ENCODE data around the gene ARHGAP4.

The ARHGAP4 gene

DNA sequence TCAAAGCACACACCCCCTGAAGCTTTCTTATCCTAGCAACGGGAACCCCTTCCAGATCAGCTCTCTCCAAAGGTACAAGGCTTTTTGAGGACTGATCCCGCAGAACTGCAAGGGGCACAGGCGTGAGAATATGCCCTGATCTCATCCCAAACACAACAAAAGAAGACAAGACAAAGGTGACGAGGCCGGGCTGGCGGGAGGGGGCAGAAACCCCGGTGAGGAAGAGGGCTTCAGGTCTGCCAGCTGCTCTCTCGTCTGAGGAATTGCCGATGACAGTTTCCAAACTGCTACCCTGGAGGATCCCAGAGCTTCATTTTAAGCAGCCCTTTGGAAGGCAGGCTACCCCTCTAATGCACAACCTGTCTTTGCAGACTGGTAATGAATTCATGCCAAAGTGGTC, 42.2 kb upstream of the ARHGAP4 start:
- H3K4me1 Mint-ChIP-seq (ENCODE audit: low read depth) = peaks cover 23% of the 10 kb centered on the region
- H3K9me3 Mint-ChIP-seq = no peaks in the 10 kb centered on the region
- H3K27me3 Mint-ChIP-seq (ENCODE audit: low read depth) = no peaks in the 10 kb centered on the region
- peak overlapping the region; percentile 100 for H3K4me3 Mint-ChIP-seq
- H3K36me3 Mint-ChIP-seq (ENCODE audit: low read depth) = peaks cover 17% of the 10 kb centered on the region
- peak overlapping the region; percentile 98 for H3K27ac Mint-ChIP-seq

- peak overlapping the region; percentile 98 for H3K27ac Mint-ChIP-seq
- peaks cover 17% of the 10 kb centered on the region for H3K36me3 Mint-ChIP-seq (ENCODE audit: low read depth)
- peaks cover 20% of the 10 kb centered on the region for H3K4me1 Mint-ChIP-seq (ENCODE audit: low read depth)
- no peaks in the 10 kb centered on the region for H3K27me3 Mint-ChIP-seq (ENCODE audit: low read depth)
- H3K4me3 Mint-ChIP-seq = peak overlapping the region; percentile 100
- H3K9me3 Mint-ChIP-seq = no peaks in the 10 kb centered on the region
Observed at GRCh38 chrX:153967536-153968224, 41.6 kb upstream of the ARHGAP4 start.

DNA sequence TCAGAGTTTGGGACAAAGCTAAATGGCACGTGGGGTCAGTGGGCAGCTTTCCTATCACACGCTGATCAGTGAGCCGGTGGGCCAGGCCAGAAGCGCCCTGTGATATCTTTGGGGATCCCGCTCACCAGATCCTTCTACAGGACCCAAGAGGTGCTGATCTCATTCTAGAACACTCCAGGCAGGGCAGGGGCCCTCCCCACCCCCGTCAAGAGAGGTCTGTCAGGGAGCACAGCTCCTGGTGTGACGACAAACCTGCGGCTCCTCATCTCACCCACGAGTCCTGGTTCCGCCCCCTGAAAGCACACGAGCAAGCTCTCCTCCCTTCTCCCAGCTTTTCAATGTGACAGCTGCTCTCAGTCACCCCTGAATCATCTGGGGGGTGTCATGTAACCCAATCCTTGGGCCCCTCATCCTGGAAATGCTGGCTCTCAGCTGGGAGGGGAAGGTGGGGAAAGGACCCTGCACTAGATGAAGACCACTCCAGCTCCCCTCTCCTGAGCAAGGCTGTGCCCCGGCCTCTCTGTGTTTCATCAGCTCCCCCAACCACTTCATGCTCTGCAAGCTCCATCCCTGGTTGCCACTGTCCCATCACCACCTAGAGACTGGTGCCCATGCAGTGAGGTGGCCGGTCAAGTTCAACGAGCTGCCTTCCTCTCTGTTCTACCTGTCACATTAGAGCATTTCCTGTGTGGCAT, 40.9 kb upstream of the ARHGAP4 start:
- Mint-ChIP-seq H3K27me3 (ENCODE audit: low read depth) (no peaks in the 10 kb centered on the region), H3K36me3 (ENCODE audit: low read depth) (peaks cover 18% of the 10 kb centered on the region), H3K4me3 (peak overlapping the region; percentile 100), H3K9me3 (no peaks in the 10 kb centered on the region), H3K27ac (peak overlapping the region; percentile 98), H3K4me1 (ENCODE audit: low read depth) (peaks cover 20% of the 10 kb centered on the region)

DNA sequence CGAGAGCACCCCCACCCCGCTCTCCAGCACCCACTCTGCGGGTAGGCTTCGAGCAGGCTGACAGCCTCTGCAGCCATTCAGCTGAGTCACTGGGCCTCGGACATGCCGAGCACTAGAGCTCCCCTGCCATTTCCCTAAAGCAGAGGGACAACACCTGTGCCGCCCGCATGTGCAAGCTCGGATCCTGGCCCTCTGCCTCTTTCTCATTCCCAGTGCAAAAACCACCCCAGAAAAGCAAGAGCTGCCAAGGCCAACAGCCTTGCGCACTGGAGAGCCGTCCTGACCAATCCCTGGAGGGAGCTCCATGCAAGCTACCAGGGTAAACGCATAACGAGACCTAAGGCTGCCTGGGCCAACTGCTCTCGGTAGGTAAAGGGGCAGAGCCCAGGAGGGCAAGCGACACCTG, 40.2 kb upstream of the ARHGAP4 start:
- Mint-ChIP-seq H3K27me3 (ENCODE audit: low read depth) (no peaks in the 10 kb centered on the region), H3K36me3 (ENCODE audit: low read depth) (peaks cover 17% of the 10 kb centered on the region), H3K4me3 (peak overlapping the region; percentile 100), H3K4me1 (ENCODE audit: low read depth) (peaks cover 20% of the 10 kb centered on the region), H3K27ac (peak overlapping the region; percentile 52), H3K9me3 (no peaks in the 10 kb centered on the region)

GRCh38 chrX:153965406-153965805, 39.3 kb upstream of the ARHGAP4 start:
- Mint-ChIP-seq H3K36me3 (ENCODE audit: low read depth) (peaks cover 18% of the 10 kb centered on the region), H3K27ac (peak overlapping the region; percentile 62), H3K4me1 (ENCODE audit: low read depth) (peaks cover 20% of the 10 kb centered on the region), H3K4me3 (no peak overlapping the region), H3K27me3 (ENCODE audit: low read depth) (no peaks in the 10 kb centered on the region), H3K9me3 (no peaks in the 10 kb centered on the region)

GRCh38 chrX:153964105-153964504, 38.0 kb upstream of the ARHGAP4 start:
- Mint-ChIP-seq H3K4me1 (ENCODE audit: low read depth) (peaks cover 20% of the 10 kb centered on the region), H3K27me3 (ENCODE audit: low read depth) (no peaks in the 10 kb centered on the region), H3K27ac (no peak overlapping the region), H3K4me3 (no peak overlapping the region), H3K9me3 (no peaks in the 10 kb centered on the region), H3K36me3 (ENCODE audit: low read depth) (peaks cover 13% of the 10 kb centered on the region)

GRCh38 chrX:153963546-153963945, 37.5 kb upstream of the ARHGAP4 start:
- H3K36me3 Mint-ChIP-seq (ENCODE audit: low read depth) = peaks cover 13% of the 10 kb centered on the region

GRCh38 chrX:153961292-153961691, 35.2 kb upstream of the ARHGAP4 start:
- Mint-ChIP-seq H3K4me1 (ENCODE audit: low read depth) (peaks cover 3% of the 10 kb centered on the region), H3K4me3 (no peak overlapping the region), H3K36me3 (ENCODE audit: low read depth) (peaks cover 9% of the 10 kb centered on the region), H3K9me3 (no peaks in the 10 kb centered on the region), H3K27me3 (ENCODE audit: low read depth) (no peaks in the 10 kb centered on the region), H3K27ac (no peak overlapping the region)

More at GRCh38 chrX:153963546-153963945, 37.5 kb upstream of the ARHGAP4 start:
- no peak overlapping the region for H3K27ac Mint-ChIP-seq
- no peak overlapping the region for H3K4me3 Mint-ChIP-seq
- peaks cover 20% of the 10 kb centered on the region for H3K4me1 Mint-ChIP-seq (ENCODE audit: low read depth)
- no peaks in the 10 kb centered on the region for H3K9me3 Mint-ChIP-seq
- H3K27me3 Mint-ChIP-seq (ENCODE audit: low read depth) = no peaks in the 10 kb centered on the region

GRCh38 chrX:153960786-153961185, 34.7 kb upstream of the ARHGAP4 start:
- Mint-ChIP-seq H3K36me3 (ENCODE audit: low read depth) (peaks cover 10% of the 10 kb centered on the region), H3K4me3 (no peak overlapping the region), H3K27ac (no peak overlapping the region), H3K4me1 (ENCODE audit: low read depth) (peaks cover under 1% of the 10 kb centered on the region), H3K9me3 (no peaks in the 10 kb centered on the region), H3K27me3 (ENCODE audit: low read depth) (no peaks in the 10 kb centered on the region)

DNA sequence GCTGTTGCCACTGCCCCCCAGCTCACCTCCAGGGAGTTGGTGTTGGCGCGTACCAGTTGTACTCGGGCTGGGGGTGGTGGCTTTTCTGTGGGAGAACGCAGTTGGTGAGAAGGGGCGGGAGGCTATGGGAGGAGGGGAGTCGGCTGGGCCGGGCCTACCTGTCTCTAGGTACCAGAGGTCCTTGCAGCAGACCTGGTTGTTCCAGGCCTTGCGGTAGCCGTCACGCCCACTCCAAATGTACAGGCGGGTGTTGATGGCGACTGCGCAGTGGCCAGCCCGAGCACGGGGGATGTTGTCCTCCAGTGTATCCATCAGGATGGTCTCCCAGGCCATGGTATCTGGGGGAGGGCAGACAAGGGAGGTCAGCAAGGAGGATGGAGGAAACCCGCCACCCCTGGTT, 34.0 kb upstream of the ARHGAP4 start:
- Mint-ChIP-seq H3K27ac (no peak overlapping the region), H3K27me3 (ENCODE audit: low read depth) (no peaks in the 10 kb centered on the region), H3K36me3 (ENCODE audit: low read depth) (peaks cover 12% of the 10 kb centered on the region), H3K4me3 (no peak overlapping the region), H3K9me3 (no peaks in the 10 kb centered on the region), H3K4me1 (ENCODE audit: low read depth) (peaks cover 2% of the 10 kb centered on the region)

DNA sequence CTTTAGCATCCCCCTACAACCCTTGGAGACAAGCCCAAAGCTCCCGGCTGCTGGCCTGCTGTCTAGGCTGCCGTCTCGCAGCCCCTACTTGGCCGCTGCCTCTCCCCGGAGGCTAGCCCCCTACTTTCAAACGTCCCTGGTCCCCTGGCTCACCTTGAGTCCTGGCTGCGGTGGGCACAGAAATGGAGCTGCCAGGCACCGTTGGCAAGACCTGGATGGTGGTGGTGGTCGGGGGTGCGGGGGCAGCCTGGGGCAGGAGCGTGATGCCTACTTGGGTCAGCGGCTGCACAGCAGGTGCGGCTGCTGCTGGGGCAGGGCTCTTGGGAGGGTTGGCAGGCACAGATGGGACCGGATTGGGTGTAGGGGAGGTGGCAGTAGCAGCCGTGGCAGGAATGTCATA, 33.6 kb upstream of the ARHGAP4 start:
- peaks cover 12% of the 10 kb centered on the region for H3K36me3 Mint-ChIP-seq (ENCODE audit: low read depth)
- no peak overlapping the region for H3K27ac Mint-ChIP-seq
- no peak overlapping the region for H3K4me3 Mint-ChIP-seq
- H3K4me1 Mint-ChIP-seq (ENCODE audit: low read depth) = peaks cover 2% of the 10 kb centered on the region
- no peaks in the 10 kb centered on the region for H3K9me3 Mint-ChIP-seq
- H3K27me3 Mint-ChIP-seq (ENCODE audit: low read depth) = no peaks in the 10 kb centered on the region

- peaks cover 12% of the 10 kb centered on the region for H3K36me3 Mint-ChIP-seq (ENCODE audit: low read depth)
- peaks cover 2% of the 10 kb centered on the region for H3K4me1 Mint-ChIP-seq (ENCODE audit: low read depth)
- no peak overlapping the region for H3K4me3 Mint-ChIP-seq
- no peaks in the 10 kb centered on the region for H3K27me3 Mint-ChIP-seq (ENCODE audit: low read depth)
- H3K9me3 Mint-ChIP-seq = no peaks in the 10 kb centered on the region
- no peak overlapping the region for H3K27ac Mint-ChIP-seq
Observed at GRCh38 chrX:153958605-153959004, 32.5 kb upstream of the ARHGAP4 start.

- Mint-ChIP-seq H3K9me3 (no peaks in the 10 kb centered on the region), H3K4me1 (ENCODE audit: low read depth) (peaks cover 2% of the 10 kb centered on the region), H3K4me3 (no peak overlapping the region), H3K27ac (no peak overlapping the region), H3K36me3 (ENCODE audit: low read depth) (peaks cover 15% of the 10 kb centered on the region), H3K27me3 (ENCODE audit: low read depth) (no peaks in the 10 kb centered on the region)
Observed at GRCh38 chrX:153957224-153957623, 31.2 kb upstream of the ARHGAP4 start.

DNA sequence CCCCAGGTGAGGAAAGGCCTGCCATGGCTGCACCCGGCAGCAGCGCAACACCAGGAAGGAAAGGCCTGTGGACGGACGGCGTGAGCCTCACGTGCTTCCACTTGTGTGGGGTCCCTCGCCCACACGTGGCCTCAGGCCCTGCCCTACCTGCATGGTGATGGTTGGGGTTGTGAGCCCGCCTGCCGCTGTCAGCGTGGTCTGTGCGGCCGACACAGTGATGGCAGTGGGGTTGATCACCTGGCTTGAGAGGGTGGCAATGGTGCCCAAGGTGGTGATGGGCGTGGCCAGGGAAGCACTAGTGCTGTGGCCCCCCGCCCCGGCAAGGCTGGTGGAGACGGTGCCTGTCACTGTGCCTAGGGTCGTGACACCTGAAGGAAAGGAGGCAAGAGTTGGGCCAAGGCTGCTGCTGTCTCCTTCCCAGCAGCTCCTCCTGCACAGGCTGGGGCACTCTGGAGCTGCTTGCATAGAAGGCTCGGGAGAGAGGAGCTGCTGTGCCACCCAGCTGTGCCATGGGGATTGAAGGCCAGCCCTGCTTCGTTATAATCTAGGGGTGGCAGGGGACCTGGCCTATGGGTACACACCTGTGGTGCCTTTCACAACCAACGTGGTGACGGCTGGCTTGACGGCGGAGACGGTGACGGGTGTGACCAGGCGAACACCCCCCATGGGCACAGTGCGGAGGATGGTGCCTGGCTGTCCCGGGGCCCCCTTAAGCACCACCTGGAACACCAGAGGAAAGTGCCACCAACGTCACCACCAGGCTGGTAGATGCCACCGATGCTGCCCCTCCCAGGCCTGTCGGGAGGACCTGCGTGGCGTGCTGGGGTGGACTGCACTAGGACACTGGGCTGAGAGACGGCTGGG, 30.2 kb upstream of the ARHGAP4 start:
- Mint-ChIP-seq H3K4me3 (no peak overlapping the region), H3K4me1 (ENCODE audit: low read depth) (peaks cover 2% of the 10 kb centered on the region), H3K27ac (no peak overlapping the region)

More for the DNA sequence above, 30.2 kb upstream of the ARHGAP4 start:
- peaks cover 14% of the 10 kb centered on the region for H3K36me3 Mint-ChIP-seq (ENCODE audit: low read depth)
- H3K9me3 Mint-ChIP-seq = no peaks in the 10 kb centered on the region
- no peaks in the 10 kb centered on the region for H3K27me3 Mint-ChIP-seq (ENCODE audit: low read depth)
